ENCODE results near the gene ADAM22. TPM values are rescaled to one million over a fixed set of nuclear protein-coding genes. Genes with fewer than 3 reads are reported as not detected.

ADAM22 gene
- total and polyA plus RNA-seq, 10 of the 15 experiments (the other 5 are each of a cell fraction or from before 2014, with no cell fraction given), result 1.4 to 24.5 (median 7.6) TPM

DNA sequence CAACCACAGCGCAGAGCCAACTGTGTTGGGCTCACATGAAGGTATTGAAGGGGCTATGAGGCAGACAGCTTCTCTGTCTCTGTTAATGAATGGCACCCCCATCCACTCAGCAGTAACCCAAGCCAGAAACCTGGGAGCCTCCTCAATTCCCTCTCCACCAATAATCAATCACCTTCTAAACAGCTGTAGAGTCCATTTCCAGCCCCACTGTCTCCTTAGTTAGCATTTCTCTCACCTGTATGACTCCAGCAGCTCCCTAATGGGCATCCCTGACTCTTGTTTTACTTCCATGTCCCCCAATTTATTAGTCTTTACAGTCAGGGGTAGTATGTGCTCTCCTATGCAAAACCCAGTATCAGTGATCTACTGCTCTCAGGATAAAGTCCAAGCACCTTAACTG is 278.9 kb downstream of the ADAM22 start:
- H3K4me3 ChIP-seq, result no peak overlapping the region
- ChIA-PET RAD21 (ENCODE audit: unreplicated experiment) (interaction anchor here (0.9 to 6.9 kb wide), 3 partner anchors 11 to 707 kb away, joined by 3 to 52 read pairs (median 3); no protein-coding TSS in a partner anchor), POLR2A (interaction anchor here (1.1 to 4.0 kb wide), 3 partner anchors 10 to 28 kb away, joined by 4 to 15 read pairs (median 9); no protein-coding TSS in a partner anchor), SMC1A (ENCODE audit: uncharacterized antibody, unreplicated experiment) (interaction anchor here (0.5 to 8.4 kb wide), 9 partner anchors 11 to 1051 kb away, joined by 3 to 78 read pairs (median 4); no protein-coding TSS in a partner anchor), CTCF (interaction anchor here (0.5 to 3.9 kb wide), 7 partner anchors 10 to 43 kb away, joined by 3 to 26 read pairs (median 4); no protein-coding TSS in a partner anchor)
- H3K4me1 ChIP-seq (ENCODE audit: control insufficient read depth, insufficient read depth, low read length), result no peaks in the 10 kb centered on the region
- H3K27ac ChIP-seq (ENCODE audit: control insufficient read depth, insufficient read depth), result no peak overlapping the region
- ATAC-seq (no peak; the same call in 2 of the 3 replicates), FAIRE-seq (no peak), DNase-seq (ENCODE audit: low read depth, low spot score) (no peak)
- H3K27me3 ChIP-seq (replicated peaks in 1 of 2; ENCODE audit: control insufficient read depth in 2 of 2, insufficient read depth in 2 of 2, low read length in 1 of 2), result no peaks in the 10 kb centered on the region
- H3K36me3 ChIP-seq (ENCODE audit: control insufficient read depth in 2 of 2, insufficient read depth in 2 of 2, low read length in 1 of 2), result peaks cover 9 to 32% of the 10 kb centered on the region in 2 experiments
- H4K20me1 ChIP-seq (ENCODE audit: control insufficient read depth, insufficient read depth), result no peaks in the 10 kb centered on the region
- TF ChIP-seq SMC3 (IDR thresholded peaks at IDR 0.05; ENCODE audit: borderline replicate concordance, low read length) (no peak), CREB1 (IDR thresholded peaks at IDR 0.05; ENCODE audit: low read depth) (no peak), SMAD1 (IDR thresholded peaks at IDR 0.05; ENCODE audit: low read depth, partially characterized antibody) (no peak), DPF2 (IDR thresholded peaks at IDR 0.05) (no peak), EED (IDR thresholded peaks at IDR 0.05; ENCODE audit: low read depth) (no peak), NRF1 (conservative IDR thresholded peaks at IDR 0.05; ENCODE audit: low read depth, low read length) (no peak), POLR2AphosphoS5 (IDR thresholded peaks at IDR 0.05; ENCODE audit: low read length) (peak; percentile 66)
- TF ChIP-seq, protein P1, sequence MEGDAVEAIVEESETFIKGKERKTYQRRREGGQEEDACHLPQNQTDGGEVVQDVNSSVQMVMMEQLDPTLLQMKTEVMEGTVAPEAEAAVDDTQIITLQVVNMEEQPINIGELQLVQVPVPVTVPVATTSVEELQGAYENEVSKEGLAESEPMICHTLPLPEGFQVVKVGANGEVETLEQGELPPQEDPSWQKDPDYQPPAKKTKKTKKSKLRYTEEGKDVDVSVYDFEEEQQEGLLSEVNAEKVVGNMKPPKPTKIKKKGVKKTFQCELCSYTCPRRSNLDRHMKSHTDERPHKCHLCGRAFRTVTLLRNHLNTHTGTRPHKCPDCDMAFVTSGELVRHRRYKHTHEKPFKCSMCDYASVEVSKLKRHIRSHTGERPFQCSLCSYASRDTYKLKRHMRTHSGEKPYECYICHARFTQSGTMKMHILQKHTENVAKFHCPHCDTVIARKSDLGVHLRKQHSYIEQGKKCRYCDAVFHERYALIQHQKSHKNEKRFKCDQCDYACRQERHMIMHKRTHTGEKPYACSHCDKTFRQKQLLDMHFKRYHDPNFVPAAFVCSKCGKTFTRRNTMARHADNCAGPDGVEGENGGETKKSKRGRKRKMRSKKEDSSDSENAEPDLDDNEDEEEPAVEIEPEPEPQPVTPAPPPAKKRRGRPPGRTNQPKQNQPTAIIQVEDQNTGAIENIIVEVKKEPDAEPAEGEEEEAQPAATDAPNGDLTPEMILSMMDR (IDR thresholded peaks at IDR 0.05 in 2 of 3, conservative IDR thresholded peaks at IDR 0.05 in 1 of 3; ENCODE audit: control insufficient read depth in 2 of 3, extremely low read depth in 1 of 3, insufficient read depth in 1 of 3, low read depth in 3 of 3, low read length in 3 of 3), result no peak
- TF ChIP-seq, protein P2, sequence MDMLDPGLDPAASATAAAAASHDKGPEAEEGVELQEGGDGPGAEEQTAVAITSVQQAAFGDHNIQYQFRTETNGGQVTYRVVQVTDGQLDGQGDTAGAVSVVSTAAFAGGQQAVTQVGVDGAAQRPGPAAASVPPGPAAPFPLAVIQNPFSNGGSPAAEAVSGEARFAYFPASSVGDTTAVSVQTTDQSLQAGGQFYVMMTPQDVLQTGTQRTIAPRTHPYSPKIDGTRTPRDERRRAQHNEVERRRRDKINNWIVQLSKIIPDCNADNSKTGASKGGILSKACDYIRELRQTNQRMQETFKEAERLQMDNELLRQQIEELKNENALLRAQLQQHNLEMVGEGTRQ (IDR thresholded peaks at IDR 0.05; ENCODE audit: borderline replicate concordance, low read depth, low read length), result no peak
- H3K4me2 ChIP-seq (ENCODE audit: control insufficient read depth, insufficient read depth), result no peak overlapping the region
- no peaks in the 10 kb centered on the region for H3K9me3 ChIP-seq (replicated peaks; ENCODE audit: control insufficient read depth, insufficient read depth, low read length)
- TSS peak; percentile 8 for BruUV-seq (replicated peaks)
- 100% methylated on average over 1 of the region's 1 CpG for WGBS (ENCODE audit: insufficient coverage, insufficient replicate concordance, low lambda C conversion rate, missing lambda C conversion rate)
- in situ Hi-C loops (cut with MboI), result no loop called here
- H2AFZ ChIP-seq (ENCODE audit: control insufficient read depth, low read depth, low read length), result no peak overlapping the region
- H3K9ac ChIP-seq (ENCODE audit: control insufficient read depth, insufficient read depth, low read length), result no peak overlapping the region
- H3K79me2 ChIP-seq (ENCODE audit: control insufficient read depth, insufficient read depth, low read length), result peaks cover 25% of the 10 kb centered on the region
- intact Hi-C loops (cut with micrococcal nuclease; ENCODE audit: unreplicated experiment), result loop anchor here (10.0 kb wide), 1 partner anchor 1058 kb away; the partner anchor contains the start of gene DMTF1

All from GM12878 (cell line).